Tibial nerve (tissue), 4 donors: ENCODE measurements around the gene FCGR3B.
"Not testable (repeated sequence)": the region's sequence is repeated elsewhere in the genome, so short reads cannot be mapped to it uniquely, and the experiment has no call there.

Experiments
- CTCF ChIP-seq, 5 experiments: fragments of 200-600 bp in 3 of 5; fragments of 450-650 bp in 2 of 5; sonication (generic) in 3 of 5; IDR thresholded peaks; one replicate each; pipeline ENCODE4 v1.5.1; 2016 to 2019; ENCODE audit warnings: antibody characterized with exemption in 5 of 5, mild to moderate bottlenecking in 3 of 5, moderate library complexity in 2 of 5
- EP300 ChIP-seq, 2 donors: sonication (generic); formaldehyde crosslinking; IDR thresholded peaks; one replicate each; pipeline ENCODE4 v1.6.1; 2017; ENCODE audit warnings: antibody characterized with exemption in 2 of 2, mild to moderate bottlenecking in 1 of 2
- POLR2A ChIP-seq, 2 donors: fragments of 450-650 bp; IDR thresholded peaks; one replicate each; pipeline ENCODE4 v1.6.1; 2017; ENCODE audit warnings: antibody characterized with exemption in 2 of 2, mild to moderate bottlenecking in 2 of 2, moderate library complexity in 2 of 2

- not testable (repeated sequence) for TF ChIP-seq CTCF, EP300, POLR2A (IDR thresholded peaks at IDR 0.05)
Measured at GRCh38 chr1:161605024-161605423, 26.0 kb downstream of the FCGR3B start.
